Sigmoid colon (tissue), 4 donors: ENCODE measurements around the gene EN2.

Experiments
- CTCF ChIP-seq, 4 experiments: fragments of 450-650 bp in 3 of 4; fragments of 200-600 bp in 1 of 4; IDR thresholded peaks; one replicate each; pipeline ENCODE4 v1.5.1; 2016 to 2019; ENCODE audit warnings: antibody characterized with exemption in 4 of 4, mild to moderate bottlenecking in 3 of 4, moderate library complexity in 2 of 4
- POLR2AphosphoS5 ChIP-seq, 4 donors: sonication (generic); formaldehyde crosslinking; IDR thresholded peaks; one replicate each; pipeline ENCODE4 v1.6.1; 2017; ENCODE audit warnings: antibody characterized with exemption in 4 of 4

DNA sequence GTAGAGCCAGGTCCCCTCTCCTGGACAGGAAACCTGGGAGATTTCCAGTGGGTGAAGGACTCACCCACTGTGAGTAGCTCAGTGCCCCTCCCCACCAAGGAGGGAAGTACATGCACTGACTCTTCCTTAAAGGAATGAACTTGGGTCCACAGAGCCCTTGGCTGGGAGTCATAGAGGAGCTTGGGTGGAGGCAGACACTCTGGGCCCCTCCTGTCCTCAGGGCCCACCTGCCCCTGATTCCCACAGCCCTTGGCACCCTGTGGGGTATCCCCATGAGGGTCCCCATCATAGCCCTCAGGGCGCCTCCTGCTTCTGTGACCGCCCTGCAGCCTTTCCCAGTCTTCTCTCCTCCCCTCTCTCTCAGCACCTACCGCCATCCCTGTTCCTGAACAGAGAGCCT, 3.7 kb downstream of the EN2 start:
- TF ChIP-seq CTCF (IDR thresholded peaks at IDR 0.05) (no peak), POLR2AphosphoS5 (IDR thresholded peaks at IDR 0.05) (no peak)
